Activated T-cell treated with anti-CD3 and anti-CD28 coated beads, Interleukin-2, amount 50 U/mL, for 24 hours (primary cell): ENCODE data around the gene ATF7IP2.
A peak's percentile ranks its signal among the peaks of the same experiment; 100 is the strongest.
"Not testable (repeated sequence)": the region's sequence is repeated elsewhere in the genome, so short reads cannot be mapped to it uniquely, and the experiment has no call there.

Source experiments
- DNase-seq: peaks from one replicate; pipeline ENCODE4 v3.0.0-alpha.2; 2020
- H3K27ac Mint-ChIP-seq: 2 replicates; pipeline ENCODE4 v1.8.0; 2020; ENCODE audit warnings: mild to moderate bottlenecking, mixed read lengths
- H3K27me3 Mint-ChIP-seq: 2 replicates; pipeline ENCODE4 v1.8.0; 2020; ENCODE audit warnings: mixed read lengths
- H3K36me3 Mint-ChIP-seq: 2 replicates; pipeline ENCODE4 v1.8.0; 2020; ENCODE audit warnings: low read depth, mixed read lengths
- H3K4me1 Mint-ChIP-seq: 2 replicates; pipeline ENCODE4 v1.8.0; 2020; ENCODE audit warnings: low read depth, mixed read lengths
- H3K4me3 Mint-ChIP-seq: 2 replicates; pipeline ENCODE4 v1.8.0; 2020; ENCODE audit warnings: mild to moderate bottlenecking, moderate library complexity, mixed read lengths
- H3K9me3 Mint-ChIP-seq: 2 replicates; pipeline ENCODE4 v1.8.0; 2020; ENCODE audit warnings: mixed read lengths

Gene ATF7IP2

DNA sequence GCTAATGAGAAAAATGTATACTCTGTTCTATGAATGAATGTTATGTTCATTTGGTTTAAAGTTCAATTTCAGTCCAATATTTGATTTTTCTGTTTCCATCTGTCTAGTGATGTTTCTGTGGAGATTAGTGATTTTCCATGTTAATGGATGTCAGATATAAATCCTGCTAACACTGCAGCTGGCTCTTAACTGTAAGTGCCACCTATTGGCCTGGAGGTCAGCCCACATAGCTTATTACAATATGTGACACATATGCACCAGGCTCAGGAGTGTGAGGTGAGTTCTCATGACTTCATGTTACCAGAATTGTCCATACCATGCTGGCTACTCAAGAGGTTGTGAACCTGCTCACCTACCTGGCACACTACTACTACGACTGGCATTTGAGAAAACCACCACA is 17.1 kb downstream of the ATF7IP2 start:
- Mint-ChIP-seq H3K36me3 (peaks cover 82% of the 10 kb centered on the region), H3K27me3 (no peaks in the 10 kb centered on the region), H3K4me3 (no peak overlapping the region), H3K9me3 (peaks cover 53% of the 10 kb centered on the region), H3K4me1 (peaks cover 26% of the 10 kb centered on the region), H3K27ac (no peak overlapping the region)
- DNase-seq = no peak

DNA sequence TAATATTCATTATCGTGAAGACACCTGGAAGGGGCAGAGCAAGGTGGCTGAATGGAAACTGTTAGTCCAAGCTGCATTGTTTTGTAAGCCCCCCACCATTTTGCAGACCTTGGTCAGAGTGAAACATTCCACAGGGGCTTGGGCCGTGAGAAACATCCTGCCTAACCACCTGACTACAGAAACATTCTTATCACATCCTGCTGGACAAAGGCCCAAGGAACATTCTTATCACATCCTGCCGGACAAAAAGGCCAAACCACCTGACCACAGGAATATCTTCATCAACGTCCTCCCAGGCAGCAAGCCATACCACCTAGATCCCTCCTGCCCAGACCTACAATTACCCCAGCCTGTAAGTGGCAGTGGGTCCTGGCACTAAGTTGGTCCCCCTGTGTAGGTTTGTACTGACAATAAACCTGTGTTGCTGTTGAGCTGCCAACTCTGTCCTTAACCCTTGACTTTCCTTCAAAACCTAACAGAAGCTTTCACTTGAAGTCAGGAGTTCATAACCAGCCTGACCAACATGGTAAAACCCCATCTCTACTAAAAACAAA is 19.6 kb downstream of the ATF7IP2 start:
- Mint-ChIP-seq H3K27me3 (no peaks in the 10 kb centered on the region), H3K4me1 (peaks cover 14% of the 10 kb centered on the region), H3K27ac (no peak overlapping the region), H3K9me3 (peaks cover 64% of the 10 kb centered on the region), H3K4me3 (no peak overlapping the region), H3K36me3 (peaks cover 88% of the 10 kb centered on the region)
- no peak for DNase-seq

DNA sequence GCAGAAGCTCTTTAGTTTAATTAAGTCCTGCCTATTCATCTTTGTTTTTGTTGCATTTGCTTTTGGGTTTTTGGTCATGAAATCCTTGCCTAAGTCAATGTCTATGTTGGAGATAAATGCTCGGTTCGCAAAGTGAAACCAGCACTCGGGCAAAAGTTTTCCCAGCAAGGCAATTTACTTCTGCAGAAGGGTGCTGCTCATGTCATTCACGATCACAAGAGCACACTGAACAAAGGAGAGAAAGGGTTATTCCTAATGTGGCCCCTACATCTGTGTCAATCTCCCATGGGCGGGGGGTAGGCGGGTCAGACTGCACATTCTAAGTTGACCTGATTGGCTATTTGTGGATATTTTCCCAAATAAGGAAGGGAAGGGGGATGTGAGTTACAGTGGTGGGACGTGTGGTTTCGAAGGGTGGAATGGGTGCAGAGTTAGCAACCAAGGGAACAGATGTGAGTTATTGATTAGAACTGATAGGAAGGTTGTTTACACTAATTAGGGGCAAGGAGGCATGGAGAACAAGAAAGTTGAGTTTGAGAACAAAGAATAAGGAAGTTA is 23.0 kb downstream of the ATF7IP2 start:
- Mint-ChIP-seq H3K9me3 (peaks cover 61% of the 10 kb centered on the region), H3K4me1 (peaks cover 6% of the 10 kb centered on the region), H3K27ac (no peak overlapping the region), H3K27me3 (no peaks in the 10 kb centered on the region), H3K4me3 (no peak overlapping the region), H3K36me3 (peaks cover 88% of the 10 kb centered on the region)
- no peak for DNase-seq

DNA sequence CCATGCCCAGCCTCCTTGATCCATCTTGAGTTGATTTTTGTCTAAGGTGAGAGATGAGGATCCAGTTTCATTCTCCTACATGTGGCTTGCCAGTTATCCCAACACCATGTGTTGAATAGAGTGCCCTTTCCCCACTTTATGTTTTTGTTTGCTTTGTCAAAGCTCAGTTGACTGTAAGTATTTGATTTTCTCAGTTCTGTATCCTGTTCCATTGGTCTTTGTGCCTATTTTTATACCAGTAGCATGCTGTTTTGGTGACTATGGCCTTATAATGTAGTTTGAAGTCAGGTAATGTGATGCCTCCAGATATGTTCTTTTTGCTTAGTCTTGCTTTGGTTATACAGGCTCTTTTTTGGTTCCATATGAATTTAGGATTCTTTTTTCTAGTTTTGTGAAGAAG is 23.9 kb downstream of the ATF7IP2 start:
- Mint-ChIP-seq H3K9me3 (peaks cover 66% of the 10 kb centered on the region), H3K36me3 (peaks cover 87% of the 10 kb centered on the region)
- not testable (repeated sequence) for H3K4me1 Mint-ChIP-seq, H3K27ac Mint-ChIP-seq, H3K27me3 Mint-ChIP-seq, DNase-seq, H3K4me3 Mint-ChIP-seq

DNA sequence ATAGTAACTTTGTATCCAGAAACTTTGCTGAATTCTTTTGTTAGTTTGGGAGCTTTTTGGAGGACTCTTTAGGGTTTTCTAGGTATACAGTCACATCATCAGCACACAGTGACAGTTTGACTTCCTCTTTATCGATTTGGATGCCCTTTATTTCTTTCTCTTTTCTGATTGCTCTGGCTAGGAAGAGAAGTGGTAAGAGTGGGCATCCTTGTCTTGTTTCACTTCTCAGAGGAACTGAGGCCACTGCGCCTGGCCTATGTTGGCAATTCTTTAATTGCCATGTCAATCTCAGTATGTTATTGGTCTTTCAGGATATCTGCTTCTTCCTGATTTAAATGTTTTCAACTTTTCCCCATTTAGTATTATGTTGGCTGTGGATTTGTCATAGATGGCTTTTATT is 24.6 kb downstream of the ATF7IP2 start:
- H3K27me3 Mint-ChIP-seq = no peaks in the 10 kb centered on the region
- H3K27ac Mint-ChIP-seq = no peak overlapping the region
- peaks cover 72% of the 10 kb centered on the region for H3K9me3 Mint-ChIP-seq
- H3K36me3 Mint-ChIP-seq = peaks cover 87% of the 10 kb centered on the region
- H3K4me1 Mint-ChIP-seq = peaks cover 6% of the 10 kb centered on the region
- H3K4me3 Mint-ChIP-seq = no peak overlapping the region
- DNase-seq = no peak

DNA sequence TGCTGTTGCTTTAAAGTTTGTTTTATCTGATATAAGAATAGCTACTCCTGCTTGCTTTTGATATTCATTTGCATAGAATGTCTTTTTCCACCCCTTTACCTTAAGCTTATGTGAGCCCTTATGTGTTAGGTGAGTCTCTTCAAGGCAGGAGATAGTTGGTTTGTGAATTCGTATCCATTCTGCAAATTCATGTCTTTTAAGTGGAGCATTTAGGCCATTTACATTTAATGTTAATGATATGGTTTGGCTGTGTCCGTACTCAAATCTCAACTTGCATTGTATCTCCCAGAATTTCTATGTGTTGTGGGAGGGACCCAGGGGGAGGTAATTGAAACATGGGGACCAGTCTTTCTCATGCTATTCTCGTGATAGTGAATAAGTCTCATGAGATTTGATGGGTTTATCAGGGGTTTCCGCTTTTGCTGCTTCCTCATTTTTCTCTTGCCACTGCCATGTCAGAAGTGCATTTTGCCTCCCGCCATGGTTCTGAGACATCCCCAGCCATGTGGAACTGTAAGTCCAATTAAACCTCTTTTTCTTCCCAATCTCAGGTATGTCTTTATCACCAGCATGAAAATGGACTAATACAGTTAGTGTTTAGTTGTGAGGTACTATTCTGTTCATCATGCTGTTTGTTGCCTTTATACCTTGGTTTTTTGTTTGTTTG is 27.2 kb downstream of the ATF7IP2 start:
- Mint-ChIP-seq H3K36me3 (peaks cover 90% of the 10 kb centered on the region), H3K4me1 (peaks cover 6% of the 10 kb centered on the region), H3K27me3 (no peaks in the 10 kb centered on the region), H3K9me3 (peaks cover 76% of the 10 kb centered on the region), H3K4me3 (no peak overlapping the region), H3K27ac (no peak overlapping the region)
- no peak for DNase-seq

DNA sequence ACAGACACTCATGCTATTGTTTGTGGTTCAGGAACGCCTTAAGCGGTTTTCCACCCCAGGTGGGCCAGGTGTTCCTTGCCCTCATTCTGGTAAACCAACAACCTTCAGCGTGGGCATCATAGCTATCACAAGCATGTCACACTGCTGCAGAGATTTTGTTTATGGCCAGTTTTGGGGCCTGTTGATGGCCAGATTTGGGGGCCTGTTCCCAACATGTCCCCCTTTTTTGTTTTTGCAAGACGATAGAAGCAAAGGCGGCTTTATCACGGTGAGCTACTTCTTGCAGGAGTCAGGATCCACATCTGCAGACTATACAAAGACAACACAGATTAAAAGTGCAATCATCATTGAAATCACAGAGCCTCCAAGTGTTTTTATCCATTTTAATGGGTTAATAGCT is 32.3 kb downstream of the ATF7IP2 start:
- not testable (repeated sequence) for DNase-seq, H3K27me3 Mint-ChIP-seq, H3K27ac Mint-ChIP-seq, H3K4me1 Mint-ChIP-seq, H3K4me3 Mint-ChIP-seq
- Mint-ChIP-seq H3K36me3 (peaks cover 92% of the 10 kb centered on the region), H3K9me3 (peaks cover 67% of the 10 kb centered on the region)

DNA sequence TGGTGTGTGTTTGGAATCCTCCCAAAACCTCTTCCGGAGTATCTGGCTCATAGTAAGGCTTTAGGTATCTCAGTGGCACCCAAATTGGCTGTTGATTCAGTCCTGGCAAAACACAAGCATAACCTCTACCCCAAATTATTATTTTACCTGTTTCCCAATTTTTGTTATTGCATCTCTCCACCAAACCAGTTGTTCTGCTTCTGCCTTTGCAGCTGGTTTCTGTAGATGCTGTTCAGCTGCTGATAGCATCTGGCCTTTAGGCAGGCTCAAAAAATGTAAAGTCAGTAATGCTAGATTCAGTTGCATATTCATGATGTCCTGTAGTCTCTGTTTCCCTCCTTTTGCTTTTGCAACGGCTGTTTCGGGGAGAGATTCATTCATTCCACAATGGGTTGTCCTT is 33.8 kb downstream of the ATF7IP2 start:
- no peak for DNase-seq
- Mint-ChIP-seq H3K4me3 (no peak overlapping the region), H3K4me1 (peaks cover 2% of the 10 kb centered on the region), H3K9me3 (peaks cover 54% of the 10 kb centered on the region), H3K27ac (no peak overlapping the region), H3K36me3 (peaks cover 86% of the 10 kb centered on the region), H3K27me3 (no peaks in the 10 kb centered on the region)

DNA sequence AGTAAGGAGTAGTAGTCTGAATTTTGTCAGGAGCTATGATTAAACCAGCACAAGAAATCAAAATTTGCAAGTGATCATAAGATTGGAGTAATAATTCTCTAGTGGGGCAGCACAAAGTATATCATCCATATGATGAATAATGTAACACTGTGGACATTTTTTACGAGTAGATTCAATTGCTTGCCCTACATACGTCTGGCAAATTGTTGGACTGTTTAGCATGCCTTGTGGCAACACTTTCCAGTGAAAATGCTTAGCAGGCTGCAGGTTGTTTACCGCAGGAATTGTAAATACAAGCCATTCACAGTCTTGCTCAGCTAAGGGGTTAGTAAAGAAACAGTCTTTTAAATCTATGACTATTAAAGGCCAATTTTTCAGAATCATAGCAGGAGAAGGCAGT is 35.7 kb downstream of the ATF7IP2 start:
- no peak for DNase-seq
- H3K27me3 Mint-ChIP-seq = no peaks in the 10 kb centered on the region
- no peak overlapping the region for H3K4me3 Mint-ChIP-seq
- H3K27ac Mint-ChIP-seq = no peak overlapping the region
- peaks cover 70% of the 10 kb centered on the region for H3K36me3 Mint-ChIP-seq
- peaks cover 39% of the 10 kb centered on the region for H3K9me3 Mint-ChIP-seq
- H3K4me1 Mint-ChIP-seq = peaks cover 2% of the 10 kb centered on the region

DNA sequence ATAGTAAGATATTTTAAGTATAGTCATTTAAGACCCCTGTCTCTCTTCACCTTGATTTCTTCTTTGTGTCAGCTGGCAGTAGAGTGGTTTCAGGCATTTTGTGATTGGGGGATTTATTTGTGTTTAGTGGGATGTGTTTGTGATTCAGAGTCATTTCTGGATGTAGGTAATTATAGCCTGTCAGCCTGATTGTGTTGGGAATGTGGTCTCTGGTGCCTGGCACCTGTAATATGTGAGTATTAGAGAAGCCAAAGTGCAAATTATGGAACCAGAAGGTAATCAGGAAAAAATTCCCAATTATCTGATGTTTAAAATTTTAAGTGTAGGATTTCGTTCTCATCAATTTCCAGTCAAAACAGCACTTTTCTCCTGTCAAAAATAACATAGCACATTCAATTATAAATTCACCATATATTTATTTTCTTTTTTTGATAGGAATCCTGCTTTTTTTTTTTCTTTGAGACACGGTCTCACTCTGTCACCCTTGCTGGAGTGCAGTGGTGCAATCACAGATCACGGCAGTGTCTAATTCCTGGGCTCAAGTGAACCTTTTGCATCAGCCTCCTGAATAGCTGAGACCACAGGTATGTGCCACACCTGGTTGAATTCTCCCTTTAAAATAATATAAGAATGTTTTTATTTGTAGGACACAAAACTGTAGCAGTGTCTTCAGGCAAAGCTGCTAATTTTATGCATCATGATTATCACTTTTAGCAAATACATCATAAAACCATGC is 42.7 kb downstream of the ATF7IP2 start:
- Mint-ChIP-seq H3K4me1 (peaks cover 2% of the 10 kb centered on the region), H3K4me3 (no peak overlapping the region), H3K9me3 (no peaks in the 10 kb centered on the region), H3K27me3 (no peaks in the 10 kb centered on the region), H3K36me3 (peaks cover 53% of the 10 kb centered on the region), H3K27ac (peak overlapping the region; percentile 13)
- no peak for DNase-seq

DNA sequence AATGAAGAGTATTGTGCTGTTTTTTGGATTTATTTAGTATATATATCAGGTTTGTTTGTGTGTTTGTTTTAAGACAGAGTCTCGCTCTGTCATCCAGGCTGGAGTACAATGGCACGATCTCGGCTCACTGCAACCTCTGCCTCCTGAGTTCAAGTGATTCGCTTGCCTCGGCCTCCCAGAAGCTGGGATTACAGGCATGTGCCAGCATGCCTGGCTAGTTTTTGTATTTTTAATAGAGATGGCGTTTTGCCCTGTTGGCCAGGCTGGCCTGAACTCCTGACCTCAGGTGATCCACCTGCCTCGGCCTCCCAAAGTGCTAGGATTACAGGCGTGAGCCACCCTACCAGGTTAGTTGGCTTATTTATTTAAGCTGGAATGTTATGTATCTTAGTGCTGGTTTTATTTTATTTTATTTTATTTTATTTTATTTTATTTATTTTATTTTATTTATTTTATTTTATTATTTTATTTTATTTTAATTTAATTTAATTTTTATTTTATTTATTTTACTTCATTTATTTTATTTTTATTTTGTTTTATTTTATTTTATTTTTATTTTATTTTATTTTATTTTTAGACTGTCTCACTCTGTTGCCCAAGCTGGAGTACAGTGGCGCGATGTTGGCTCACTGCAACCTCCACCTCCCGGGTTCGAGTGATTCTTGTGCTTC is 43.6 kb downstream of the ATF7IP2 start:
- not testable (repeated sequence) for H3K27ac Mint-ChIP-seq, H3K4me1 Mint-ChIP-seq, H3K27me3 Mint-ChIP-seq, DNase-seq, H3K4me3 Mint-ChIP-seq, H3K9me3 Mint-ChIP-seq
- H3K36me3 Mint-ChIP-seq = peaks cover 59% of the 10 kb centered on the region

DNA sequence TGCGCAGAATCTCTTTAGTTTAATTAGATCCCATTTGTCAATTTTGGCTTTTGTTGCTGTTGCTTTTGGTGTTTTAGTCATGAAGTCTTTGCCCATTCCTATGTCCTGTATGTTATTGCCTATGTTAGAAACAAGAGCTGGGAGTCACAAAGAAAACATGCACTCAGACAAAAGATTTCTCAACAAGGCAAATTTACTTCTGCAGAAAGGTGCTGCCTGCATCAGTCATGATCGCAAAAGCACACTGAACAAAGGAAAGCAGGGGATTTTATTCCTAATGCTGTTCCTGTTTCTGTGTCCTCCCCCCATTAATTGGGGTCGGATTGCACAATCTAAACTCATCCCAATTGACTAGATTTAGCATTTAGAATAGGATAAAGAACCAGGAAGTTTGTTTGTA is 55.9 kb downstream of the ATF7IP2 start:
- no peak overlapping the region for H3K27ac Mint-ChIP-seq

DNA sequence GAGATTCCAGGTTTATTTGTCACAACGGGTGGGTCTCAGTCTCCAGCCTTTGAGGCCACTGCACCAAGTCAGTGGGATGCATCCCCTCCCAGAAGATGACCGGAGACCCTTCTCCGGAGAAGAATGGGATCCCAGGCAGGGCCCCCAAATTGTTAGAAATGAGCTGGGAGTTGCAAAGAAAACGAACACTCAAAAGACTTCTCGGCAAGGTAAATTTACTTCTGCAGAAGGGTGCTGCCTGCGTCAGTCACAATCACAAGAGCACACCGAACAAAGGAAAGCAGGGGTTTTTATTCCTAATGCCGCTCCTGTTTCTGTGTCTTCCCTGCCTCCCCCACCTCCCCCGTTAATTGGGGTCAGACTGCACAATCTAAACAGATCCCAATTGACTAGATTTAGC is 61.4 kb downstream of the ATF7IP2 start:
- H3K4me3 Mint-ChIP-seq = no peak overlapping the region
- peaks cover 100% of the 10 kb centered on the region for H3K36me3 Mint-ChIP-seq
- no peaks in the 10 kb centered on the region for H3K27me3 Mint-ChIP-seq
- no peak for DNase-seq
- H3K4me1 Mint-ChIP-seq = peaks cover 1% of the 10 kb centered on the region
- no peak overlapping the region for H3K27ac Mint-ChIP-seq
- peaks cover 57% of the 10 kb centered on the region for H3K9me3 Mint-ChIP-seq

More for the DNA sequence above, 55.9 kb downstream of the ATF7IP2 start:
- DNase-seq = no peak
- Mint-ChIP-seq H3K27me3 (no peaks in the 10 kb centered on the region), H3K4me1 (no peaks in the 10 kb centered on the region), H3K4me3 (no peak overlapping the region), H3K36me3 (peaks cover 96% of the 10 kb centered on the region), H3K9me3 (peaks cover 50% of the 10 kb centered on the region)

DNA sequence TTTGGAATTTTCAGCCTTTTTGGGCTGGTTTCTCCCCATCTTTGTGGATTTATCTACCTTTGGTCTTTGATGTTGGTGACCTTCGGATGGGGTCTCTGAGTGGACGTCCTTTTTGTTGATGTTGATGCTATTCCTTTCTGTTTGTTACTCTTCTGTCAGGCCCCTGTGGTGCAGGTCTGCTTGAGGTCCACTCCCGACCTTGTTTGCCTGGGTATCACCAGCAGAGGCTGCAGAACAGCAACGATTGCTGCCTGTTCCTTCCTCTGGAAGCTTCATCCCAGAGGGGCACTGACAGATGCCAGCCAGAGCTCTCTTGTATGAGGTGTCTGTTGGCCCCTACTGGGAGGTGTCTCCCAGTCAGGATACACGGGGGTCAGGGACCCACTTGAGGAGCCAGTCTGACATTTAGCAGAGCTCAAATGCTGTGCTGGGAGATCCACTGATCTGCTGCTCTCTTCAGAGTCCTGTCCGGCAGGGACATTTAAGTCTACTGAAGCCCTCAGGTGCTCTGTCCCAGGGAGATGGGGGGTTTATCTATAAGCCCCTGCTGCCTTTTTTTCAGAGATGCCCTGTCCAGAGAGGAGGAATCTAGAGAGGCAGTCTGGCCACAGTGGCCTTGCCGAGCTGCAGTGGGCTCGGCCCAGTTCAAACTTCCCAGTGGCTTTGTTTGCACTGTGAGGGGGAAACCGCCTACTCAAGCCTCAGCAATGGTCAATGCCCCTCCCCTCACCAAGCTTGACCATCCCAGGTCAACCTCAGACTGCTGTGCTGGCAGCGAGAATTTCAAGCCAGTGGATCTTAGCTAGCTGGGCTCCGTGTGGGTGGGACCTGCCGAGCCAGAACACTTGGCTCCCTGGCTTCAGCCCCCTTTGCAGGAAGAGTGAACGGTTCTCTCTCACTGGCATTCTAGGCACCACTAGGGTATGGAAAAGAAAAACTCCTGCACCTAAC is 66.6 kb downstream of the ATF7IP2 start:
- not testable (repeated sequence) for H3K27me3 Mint-ChIP-seq, DNase-seq, H3K27ac Mint-ChIP-seq, H3K4me3 Mint-ChIP-seq
- peaks cover 89% of the 10 kb centered on the region for H3K36me3 Mint-ChIP-seq
- H3K4me1 Mint-ChIP-seq = peaks cover 13% of the 10 kb centered on the region
- peaks cover 19% of the 10 kb centered on the region for H3K9me3 Mint-ChIP-seq
